Activated CD4-positive, alpha-beta T cell treated with anti-CD3 and anti-CD28 coated beads, Interleukin-2, Interleukin-6, amounts not matched to agents 100 ng/mL and 50 ng/mL, durations not matched to agents 16 hours and 8 hours (primary cell): ENCODE measurements around the gene DCAF8.

Source experiments
- DNase-seq: peaks from one replicate; pipeline ENCODE4 v3.0.0-alpha.2; 2020

DCAF8 gene

DNA sequence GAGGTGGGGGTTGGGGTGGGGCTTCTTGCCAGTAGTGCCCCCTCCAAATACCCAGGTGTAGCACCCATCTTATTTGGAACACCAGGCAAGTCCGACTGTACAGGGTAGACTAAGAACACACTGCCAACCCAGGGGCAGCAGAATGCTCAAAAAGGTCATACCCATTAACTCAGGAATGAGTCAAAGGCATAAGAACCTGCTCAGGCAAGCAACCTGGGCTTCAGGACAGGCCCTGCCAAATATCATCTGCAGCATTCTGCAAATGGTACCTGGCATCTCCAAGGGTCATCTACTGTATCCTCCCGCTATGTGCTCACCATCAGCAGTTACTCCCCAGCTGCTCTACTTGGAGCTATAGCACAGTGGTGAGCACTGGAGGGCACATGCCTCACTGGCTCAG lies 37.7 kb downstream of the DCAF8 start:
- no peak for DNase-seq

DNA sequence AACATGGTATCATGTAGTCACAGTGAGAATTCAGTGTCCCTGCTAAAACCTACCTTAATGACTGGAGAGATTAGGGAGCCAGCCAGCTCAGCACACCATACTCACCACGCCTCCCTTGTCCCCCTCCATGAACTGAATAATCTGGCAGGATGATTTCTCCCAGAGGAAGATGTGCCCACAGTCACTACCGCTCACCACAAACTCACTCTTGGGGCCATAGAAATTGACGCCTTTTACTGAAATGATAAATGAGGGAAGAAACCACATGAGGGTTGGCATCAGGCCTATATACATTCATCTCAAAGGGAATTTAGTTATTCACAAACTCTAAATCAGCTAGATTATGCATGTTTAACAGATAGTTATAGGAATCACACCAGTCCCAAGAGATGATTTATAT lies 39.8 kb downstream of the DCAF8 start:
- no peak for DNase-seq

DNA sequence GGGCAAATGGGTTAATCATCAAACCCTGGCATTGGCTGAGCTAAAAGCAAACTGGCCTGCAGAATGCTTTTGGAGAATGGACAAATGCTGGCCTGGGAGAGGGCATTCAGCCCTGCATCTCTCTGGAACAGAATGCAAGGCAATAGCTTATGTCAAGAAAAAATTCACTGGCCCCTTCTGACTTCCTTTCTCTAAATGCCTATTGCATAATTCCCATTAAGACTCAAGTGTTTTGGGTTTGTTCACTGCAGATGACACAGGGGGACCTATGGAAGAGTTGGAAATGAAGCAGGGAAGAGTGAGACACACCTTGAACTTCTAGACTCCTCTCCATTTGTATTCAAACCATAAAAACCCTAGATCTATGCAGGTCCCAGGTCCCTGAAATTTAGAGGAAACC lies 41.3 kb downstream of the DCAF8 start:
- no peak for DNase-seq

DNA sequence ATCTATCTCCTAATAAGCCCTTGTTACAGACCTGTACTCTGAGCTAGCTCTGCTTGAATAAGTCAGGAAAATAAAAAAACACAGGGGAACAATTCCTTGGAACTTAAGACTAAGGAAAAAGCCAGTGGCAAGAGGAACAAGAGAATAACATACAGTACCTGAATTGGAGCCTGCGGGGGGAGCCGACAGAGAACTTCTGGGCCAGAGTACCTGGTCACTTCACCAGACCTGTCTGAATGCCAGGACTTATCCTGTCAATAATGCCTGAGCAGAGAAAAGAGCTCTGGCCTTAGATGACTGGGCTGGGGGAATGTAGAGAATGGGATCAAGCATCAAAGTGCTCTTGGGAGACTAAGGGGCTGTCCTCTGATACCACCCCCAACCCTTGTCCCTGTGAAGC lies 42.0 kb downstream of the DCAF8 start:
- no peak for DNase-seq

DNA sequence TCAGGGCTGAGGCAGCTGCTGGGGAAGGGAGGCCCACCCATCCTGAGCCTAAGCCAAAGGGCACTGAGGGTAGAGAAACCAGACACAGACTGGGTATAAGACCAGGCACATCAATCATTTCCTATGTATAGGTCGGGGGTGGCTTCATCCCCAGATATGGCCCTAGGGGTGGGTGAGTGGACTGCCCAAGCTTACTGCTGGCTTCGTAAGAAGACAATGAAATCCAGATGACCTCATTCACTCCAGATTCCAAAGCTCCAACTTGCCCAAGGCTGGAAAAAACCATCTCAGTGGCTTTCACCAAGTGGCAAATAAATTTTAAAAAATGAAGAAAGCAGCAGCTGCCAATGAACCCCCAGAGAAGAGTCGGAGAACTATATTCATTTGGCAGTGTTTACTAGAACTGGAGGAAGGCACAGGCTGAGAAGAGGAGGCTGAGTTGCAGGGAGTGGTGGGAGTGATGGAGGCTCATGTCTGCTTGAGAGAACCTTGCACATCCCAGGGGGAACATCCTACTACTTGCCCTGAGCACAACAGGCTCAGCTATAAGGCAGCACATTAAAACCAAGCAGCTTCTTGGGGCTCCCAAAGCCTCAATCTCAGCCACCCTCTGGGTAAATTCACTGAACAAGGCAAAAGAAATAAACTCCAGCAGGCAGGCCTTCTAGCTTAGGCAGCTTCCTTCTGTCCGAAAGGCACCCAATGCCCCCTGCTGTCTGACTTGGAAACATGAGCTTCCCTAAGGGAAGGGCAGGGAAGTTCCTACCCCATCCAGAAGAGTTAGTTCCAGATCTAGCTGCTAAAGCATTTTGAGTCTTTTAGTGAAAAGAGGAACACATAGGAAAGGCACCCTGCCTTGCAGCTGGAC lies 43.1 kb downstream of the DCAF8 start:
- DNase-seq = no peak

DNA sequence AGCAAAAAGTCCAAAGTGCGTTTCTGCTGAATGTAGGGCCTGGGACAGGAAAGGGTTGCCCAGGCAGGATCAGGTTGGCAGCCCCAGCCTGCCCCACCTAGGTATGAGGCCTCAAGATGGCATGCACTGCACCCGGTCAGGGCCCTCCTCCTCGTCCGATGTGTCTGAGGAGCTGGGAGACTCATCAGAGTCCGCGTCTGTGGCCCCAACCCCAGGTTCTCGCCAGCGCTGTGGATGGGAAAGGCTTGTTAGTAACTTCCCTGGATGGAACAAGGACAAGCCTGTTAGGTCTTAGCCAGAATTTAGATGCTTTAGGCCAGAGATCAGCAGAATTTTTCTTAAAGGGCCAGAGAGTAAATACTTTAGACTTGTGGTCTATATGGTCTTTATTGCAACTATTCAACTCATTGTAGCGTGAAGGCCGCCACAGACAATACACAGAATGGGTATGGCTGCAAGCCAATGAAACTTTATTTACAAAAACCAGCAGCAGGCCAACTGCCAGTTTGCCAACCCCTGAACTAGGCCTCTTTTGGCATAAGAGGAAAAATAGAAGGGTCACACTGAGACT lies 44.8 kb downstream of the DCAF8 start:
- no peak for DNase-seq

DNA sequence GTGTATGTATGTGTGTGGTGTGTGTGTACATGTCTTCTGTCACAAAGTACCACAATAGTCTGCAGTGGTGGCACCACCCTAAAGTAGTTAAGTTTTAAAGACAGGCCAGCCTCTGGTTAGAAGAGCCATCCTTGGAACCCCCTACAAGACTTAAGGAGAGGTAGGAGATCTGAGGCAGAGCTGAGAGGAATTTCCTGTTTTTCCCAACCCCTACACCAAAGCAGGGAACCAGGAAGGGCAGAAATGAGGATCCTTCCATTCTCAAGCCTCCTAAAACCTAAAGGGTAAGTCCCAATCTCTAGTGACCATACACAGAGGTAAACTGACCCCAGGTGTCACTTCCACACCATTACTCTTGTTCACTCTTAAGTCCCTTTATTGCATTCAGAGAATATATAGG lies 46.0 kb downstream of the DCAF8 start:
- no peak for DNase-seq

DNA sequence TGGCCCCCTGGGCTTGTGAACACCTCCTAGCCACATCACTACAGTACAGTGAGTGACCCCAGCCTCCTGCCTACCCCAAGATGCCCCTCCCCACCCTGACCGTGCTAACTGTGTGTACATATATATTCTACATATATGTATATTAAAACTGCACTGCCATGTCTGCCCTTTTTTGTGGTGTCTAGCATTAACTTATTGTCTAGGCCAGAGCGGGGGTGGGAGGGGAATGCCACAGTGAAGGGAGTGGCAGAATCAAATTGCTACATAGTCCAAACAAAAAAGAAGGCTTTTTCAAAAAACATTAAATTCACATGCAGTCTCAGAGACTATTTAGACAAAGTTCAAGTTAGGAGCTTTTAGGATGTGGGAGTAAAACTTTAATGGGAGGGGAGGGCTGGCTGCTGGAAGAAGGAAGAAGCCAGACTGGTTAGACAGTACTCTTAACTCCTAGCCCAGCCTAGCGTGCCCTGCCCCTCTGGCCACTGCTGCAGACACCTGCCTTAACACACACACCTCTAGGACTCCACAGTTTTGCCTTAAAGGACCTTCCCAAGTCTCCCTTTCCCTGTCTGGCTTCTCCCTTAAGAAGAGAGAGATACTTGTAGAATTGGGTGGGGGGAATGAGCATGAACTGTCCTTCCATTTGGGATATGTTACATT lies 47.7 kb downstream of the DCAF8 start:
- DNase-seq = no peak

DNA sequence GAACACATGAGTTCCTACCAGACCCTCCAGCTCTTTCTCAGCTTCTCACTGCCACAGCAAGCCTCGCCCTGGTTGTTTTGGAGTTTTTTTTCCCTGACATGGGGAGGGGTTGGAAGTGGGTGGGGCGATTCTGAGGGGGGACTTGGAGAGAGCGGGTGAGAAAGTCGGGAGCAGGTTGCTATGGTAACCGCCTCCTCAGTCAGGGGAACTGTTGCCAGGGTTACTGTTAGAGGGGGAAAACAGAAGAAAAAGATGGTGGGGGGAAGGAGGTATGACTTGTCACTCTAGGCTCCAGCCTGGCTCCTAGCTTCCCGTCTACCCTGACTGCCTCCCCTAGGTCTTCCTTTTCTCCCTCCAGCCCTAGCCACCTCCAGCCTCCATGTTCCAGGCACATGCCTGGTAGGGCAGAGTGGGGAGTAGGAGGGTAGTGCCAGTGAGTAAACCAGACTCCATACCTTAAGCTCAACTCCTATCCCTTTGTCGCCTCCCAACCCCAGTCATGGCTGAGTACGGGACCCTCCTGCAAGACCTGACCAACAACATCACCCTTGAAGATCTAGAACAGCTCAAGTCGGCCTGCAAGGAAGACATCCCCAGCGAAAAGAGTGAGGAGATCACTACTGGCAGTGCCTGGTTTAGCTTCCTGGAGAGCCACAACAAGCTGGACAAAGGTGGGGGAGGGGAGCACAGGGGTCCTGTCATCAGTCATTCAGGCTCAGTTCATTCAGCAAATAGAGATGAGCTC lies 51.1 kb downstream of the DCAF8 start:
- DNase-seq = no peak

DNA sequence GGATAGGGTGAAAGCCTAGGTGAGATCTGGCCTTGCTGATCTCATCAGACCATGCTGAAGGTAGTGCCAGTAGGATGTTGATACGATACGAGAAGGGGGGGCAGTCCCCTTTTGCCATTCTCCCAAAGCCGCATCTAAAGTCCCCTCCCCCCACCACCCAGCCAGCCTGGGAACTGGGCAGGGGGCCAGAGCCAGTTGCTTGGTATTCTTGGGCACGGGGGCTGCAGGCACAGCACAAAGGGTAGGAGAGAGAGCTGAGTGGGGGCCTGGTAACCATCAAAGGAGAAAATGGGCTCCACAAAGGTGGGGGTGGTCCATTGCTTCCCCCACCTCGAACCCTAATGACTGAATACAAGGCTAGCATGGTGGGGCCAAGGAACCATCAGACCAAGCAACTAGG lies 51.8 kb downstream of the DCAF8 start:
- DNase-seq = no peak

DNA sequence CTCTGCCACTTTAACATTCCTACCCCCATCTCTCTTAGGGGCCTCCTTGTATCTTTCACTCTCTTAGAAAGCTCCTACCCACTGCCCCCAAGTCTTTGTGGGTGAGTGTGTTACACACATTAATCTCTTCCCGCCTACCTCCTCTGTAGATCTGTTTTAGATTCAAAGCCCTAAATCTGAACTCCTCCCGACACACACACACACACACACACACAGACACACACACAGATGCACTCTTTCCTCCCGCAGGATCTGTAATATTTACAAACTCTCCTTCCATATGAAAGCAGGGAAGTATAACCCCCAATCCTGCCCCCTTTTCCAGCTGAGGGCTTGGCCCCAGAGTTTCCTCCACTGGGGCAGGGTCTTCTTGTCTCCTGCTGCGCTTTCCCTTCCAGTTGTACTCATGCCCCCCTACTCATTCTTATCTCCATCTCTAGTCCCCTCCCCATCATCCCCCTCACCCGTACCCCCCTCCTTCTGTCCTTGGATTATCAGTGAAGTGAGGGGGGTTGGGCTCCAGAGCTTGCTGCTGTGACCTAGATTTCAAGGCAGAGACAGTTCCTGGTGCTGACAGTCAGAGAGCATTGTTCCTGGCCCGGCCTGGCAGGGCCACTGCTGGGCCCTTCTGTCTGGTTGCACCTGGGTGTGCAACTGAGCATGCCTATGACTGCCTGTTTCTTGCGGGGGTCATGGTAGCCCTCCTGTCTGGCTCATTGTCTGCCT lies 52.9 kb downstream of the DCAF8 start:
- DNase-seq = no peak

DNA sequence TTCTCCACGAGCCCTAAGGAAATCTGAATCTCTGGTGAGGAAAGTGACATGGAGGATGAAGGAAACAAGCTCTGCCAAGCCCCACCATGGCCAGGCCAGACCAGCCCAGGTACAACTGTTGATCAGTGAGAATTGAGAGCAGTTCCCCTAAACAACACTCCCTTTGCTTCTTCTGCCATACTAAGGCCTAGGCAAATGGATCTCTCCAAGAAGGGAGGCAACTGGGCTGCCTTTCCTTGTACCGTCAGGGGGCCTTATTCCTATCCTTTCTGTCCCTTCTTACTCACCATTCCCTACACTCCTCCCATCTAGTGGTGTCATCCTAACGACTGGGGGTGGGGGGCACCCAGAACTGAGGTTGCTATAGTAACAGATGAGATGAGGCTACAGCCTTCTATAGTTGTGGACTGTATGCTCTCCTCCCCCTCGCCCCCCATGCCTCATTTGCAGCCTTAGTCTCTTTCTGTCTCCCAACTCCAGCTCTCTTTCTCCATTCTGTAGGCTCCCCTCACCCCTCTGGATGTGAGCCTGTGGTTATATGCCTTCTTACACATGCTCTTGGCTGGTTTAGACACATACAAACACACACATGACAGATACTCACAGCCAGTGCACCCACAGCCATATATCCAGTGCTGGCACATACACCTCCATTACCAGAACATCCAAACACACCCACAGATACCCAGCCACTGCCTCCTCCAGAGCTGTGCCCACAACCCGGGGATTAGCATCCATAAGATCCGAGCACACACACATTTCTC lies 53.6 kb downstream of the DCAF8 start:
- DNase-seq = no peak

DNA sequence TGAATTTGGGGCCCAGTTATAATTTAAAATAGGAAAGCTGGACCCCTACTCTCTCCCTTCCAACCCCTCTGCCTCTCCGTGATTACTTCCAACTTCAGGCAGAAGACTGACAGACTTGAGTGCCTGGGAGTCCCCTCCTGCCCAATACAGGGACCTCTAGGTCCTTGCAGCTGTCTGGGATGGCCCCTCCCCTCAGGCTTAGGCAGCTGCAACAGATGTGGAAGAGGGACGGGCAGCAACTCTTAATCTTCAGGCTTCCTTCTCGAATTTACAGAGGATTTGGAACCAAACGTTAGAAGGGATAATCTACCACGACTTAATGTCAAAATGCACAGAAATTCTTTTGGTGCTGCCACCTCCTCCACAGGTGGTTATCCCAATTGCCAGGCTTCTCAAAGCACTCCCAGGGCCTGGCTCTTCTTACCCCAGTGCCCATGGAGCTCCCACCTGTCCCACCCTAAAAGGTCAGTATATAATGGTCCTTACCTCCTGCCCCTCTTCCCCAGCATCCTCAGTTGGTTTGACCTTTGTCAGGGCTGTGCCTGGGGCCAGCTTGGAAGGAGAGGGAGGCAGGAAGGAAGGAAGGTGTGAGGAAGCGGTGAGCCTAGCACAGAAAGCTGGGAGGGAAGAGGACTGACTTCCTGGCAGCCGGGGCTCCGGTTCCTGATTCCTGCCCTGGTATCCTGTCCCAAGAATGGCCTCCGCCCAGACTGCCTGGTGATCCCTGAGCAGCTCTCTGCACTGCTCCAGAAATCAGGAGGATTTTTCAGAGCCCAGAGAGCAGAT lies 54.4 kb downstream of the DCAF8 start:
- DNase-seq = no peak

DNA sequence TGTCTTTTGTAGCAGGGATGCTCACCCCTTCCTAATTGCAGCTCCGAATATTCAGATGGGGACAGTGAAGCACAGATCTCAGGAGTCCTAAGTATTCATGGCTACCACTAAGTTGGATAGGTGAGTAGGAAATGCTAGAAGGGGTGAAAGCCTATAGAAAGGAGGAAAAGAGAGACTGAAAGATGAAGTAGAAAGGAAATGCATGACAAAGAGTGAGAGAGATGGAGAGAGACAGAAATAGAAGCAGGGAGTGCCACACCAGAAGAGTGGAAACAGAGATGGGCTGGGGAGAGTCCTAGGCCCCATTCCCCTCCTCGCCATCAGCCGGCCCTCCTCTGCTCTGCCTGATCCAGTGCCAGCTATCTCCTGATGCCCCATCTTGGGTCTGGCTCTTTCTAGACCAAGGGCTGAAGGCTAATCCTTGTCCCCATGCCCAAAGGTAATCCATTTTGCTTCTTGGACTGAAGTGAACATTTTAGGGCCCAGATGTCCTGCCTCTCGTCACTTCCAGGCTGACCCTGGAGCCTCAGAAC lies 55.2 kb downstream of the DCAF8 start:
- no peak for DNase-seq

DNA sequence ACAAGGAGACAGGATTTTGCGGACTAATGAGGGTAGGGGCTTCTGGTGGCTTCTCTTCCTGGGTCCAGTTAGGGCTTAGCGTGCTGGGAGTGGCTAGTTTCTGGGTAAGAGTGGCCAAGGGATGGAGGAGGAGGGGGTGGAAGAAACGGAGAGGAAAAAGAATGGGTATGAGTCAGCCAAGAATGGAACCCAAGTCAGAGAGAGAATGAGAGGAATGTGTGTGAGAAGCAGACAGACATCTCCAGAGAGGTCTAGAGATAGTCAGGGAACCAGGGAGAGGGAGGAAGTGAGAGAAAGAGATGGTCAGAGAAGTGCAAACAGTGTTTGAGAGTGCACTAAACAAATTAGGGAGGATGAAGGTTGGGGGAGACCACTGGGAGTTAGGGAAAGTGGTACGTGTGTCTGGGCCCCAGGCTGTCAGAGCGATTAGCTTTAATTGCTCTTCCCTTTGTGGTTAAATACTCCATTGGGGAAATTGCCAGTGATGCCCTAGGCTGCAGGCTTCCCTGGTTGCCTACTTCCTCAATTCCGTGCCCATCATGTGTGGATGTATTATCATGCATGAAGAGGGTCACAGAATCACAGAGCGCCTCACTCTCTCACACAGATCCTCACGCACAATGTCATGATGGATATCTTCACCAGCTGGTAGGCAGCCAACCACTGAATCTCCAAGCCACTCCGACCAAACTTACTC lies 55.8 kb downstream of the DCAF8 start:
- DNase-seq = peak; percentile 11

DNA sequence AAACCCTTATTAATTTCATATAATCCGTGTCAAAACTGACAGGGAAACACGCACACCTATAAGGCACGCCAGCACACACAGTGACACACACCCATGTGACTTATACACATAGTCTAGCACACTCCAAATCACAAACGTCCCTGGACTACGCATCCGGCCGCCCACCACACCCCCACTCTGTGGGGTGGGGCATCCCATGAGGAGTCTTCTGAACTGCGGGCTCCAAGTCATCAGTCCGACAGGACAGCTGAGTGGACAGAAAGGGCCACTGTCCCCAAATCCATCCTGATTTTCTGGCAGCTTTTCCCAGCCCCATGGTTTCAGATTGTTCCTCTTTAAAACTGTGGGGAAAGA lies 56.3 kb downstream of the DCAF8 start:
- peak; percentile 54 for DNase-seq

DNA sequence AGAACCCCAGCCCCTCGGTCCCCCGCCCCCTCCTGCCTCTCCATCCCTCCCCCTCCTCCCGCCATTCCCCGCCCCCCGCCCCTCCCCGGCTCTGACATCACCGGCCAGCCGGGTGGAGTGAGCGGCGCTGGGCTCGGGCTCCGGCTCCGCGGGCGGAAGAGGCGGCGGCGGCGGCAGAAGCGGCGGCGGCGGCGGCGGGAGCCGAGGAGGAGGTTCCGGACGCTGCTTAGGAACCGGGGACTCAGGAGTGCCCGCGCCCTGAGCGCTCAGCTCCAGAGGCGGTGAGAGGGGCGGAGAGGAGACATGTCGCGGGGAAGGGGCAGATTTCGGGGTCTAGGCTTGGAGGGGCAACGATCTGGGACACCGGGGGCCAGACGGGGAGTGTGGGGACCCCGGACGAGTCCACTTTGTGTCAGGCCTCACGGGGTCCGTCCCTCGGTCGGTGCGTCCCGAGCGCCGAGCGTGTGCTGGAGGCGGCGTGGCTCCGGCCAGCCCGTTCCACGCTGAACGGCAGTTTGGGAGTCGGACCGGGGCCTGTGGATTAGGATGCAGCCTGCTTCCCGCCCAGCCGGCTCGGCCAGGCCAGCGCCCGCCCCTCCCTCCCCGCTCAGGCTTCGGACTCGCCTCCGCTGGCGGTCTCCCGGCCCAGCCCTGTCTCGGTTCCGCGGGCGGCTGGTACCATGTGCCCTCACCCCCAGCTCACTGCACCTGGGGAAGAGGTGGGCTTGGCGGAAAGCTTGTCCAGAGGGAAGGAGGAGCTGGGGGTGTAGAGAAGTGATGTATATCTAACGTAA lies 56.9 kb downstream of the DCAF8 start, which contains the start of gene PEA15:
PEA15 (plus strand) TSS at position 143 of the 794 bp plus-strand sequence. CDS start 6,161 bp downstream, outside the sequence.
- DNase-seq = peak; percentile 80

DNA sequence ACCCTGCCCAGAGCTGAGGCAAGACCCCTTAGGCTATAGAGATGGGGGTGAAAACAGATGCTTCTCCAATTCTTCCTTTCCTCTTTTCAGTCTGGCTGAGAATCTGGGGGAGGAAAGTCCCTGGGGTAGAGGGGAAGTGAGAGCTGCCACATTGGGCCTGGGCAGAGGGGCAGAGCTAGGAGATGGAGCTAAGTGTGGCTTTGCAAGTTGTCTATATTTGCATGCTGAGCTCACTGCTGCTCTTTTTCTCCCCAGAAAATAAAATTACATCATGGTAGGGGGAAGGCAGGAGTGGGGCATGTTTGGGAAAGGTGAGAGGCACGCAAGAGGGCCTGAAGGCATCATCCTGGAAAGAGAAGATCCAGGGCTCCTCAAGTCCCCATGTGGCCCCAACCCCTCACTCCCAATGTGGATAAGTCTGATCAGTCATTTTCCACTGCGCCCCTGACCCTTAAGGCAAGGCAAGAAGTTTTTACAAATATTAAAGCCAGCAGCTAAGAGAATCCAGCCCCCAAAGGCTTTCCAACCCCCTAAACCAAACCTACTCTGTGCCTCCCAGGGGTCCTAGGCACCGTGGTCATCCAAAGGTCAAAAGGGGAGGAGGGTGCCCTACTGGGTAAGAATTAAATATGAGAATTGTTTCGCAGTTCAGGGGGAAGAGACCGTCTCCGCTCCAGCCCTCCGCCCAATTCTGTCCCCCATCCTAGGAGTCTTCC lies 57.7 kb downstream of the DCAF8 start:
- no peak for DNase-seq

DNA sequence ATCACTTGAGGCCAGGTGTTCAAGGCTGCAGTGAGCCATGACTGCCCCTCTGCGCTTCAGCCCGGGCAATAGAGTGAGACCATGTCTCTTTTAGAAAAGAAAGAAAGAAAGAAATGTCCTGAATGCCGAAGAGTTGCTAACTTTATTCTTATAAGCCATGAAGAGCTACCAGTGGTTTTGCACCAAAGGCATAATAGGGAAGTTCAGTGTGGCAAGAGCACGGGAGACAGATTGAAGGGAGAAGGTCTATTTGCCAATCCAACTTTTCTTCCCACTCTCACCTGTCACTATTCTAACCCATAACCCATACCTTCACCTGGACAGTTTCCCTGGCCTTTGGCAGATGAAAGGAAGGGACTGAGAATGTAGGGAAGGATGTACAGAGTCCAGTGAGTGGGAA lies 61.6 kb downstream of the DCAF8 start:
- no peak for DNase-seq
